Rectal smooth muscle tissue (tissue), 1 donor: ENCODE measurements around the gene CCDC154.
"Not testable (repeated sequence)": the region's sequence is repeated elsewhere in the genome, so short reads cannot be mapped to it uniquely, and the experiment has no call there.

Experiments used
- H3K27ac ChIP-seq: one replicate; pipeline ENCODE4 v1.7.0; 2013; ENCODE audit warnings: low read depth, low read length, inconsistent platforms
- H3K27me3 ChIP-seq: one replicate; pipeline ENCODE4 v1.7.0; 2013; ENCODE audit warnings: low read length; ENCODE audit not compliant: control insufficient read depth, insufficient read depth
- H3K36me3 ChIP-seq: one replicate; pipeline ENCODE4 v1.7.0; 2013; ENCODE audit warnings: low read length; ENCODE audit not compliant: control insufficient read depth, insufficient read depth
- H3K4me1 ChIP-seq: one replicate; pipeline ENCODE4 v1.7.0; 2013; ENCODE audit warnings: low read length; ENCODE audit not compliant: control insufficient read depth, insufficient read depth
- H3K4me3 ChIP-seq: one replicate; pipeline ENCODE4 v1.7.0; 2013; ENCODE audit warnings: low read length
- H3K9ac ChIP-seq: one replicate; pipeline ENCODE4 v1.7.0; 2013; ENCODE audit warnings: low read length

The CCDC154 gene

DNA sequence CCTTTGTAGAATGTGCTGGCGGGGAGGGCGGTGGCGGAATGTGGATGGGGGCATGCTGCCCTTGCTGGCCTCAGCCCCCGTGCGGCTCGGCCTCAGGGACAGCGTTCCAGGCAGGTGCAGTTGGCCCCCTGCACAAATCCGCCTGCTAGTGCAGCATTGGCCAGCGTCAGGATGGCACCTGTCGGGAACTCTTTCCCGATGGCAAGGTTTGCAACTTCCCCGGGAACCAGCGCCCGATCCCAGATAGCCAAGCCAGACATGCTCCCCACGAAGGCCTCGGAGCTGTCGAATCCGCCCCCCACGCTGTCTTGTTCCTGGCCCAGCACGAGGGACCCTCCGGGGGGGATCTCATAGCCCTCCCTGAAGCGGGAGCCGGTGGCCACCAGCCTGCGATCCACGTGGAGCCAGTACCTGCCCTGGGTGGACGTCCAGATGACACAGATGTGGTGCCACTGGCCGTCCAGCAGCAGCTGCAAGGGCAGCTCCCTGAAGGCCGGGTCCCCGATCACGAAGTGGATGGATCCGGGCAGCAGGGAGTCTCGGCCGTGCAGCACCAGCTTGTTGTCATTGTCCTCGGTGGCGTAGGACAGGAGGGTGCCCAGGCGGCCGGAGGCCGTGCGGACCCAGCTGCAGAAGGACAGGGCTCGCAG is 41.6 kb upstream of the CCDC154 start:
- H3K4me1 ChIP-seq: no peaks in the 10 kb centered on the region
- no peaks in the 10 kb centered on the region for H3K36me3 ChIP-seq
- peaks cover 4% of the 10 kb centered on the region for H3K27me3 ChIP-seq
- no peak overlapping the region for H3K4me3 ChIP-seq
- no peak overlapping the region for H3K9ac ChIP-seq
- H3K27ac ChIP-seq: no peak overlapping the region

DNA sequence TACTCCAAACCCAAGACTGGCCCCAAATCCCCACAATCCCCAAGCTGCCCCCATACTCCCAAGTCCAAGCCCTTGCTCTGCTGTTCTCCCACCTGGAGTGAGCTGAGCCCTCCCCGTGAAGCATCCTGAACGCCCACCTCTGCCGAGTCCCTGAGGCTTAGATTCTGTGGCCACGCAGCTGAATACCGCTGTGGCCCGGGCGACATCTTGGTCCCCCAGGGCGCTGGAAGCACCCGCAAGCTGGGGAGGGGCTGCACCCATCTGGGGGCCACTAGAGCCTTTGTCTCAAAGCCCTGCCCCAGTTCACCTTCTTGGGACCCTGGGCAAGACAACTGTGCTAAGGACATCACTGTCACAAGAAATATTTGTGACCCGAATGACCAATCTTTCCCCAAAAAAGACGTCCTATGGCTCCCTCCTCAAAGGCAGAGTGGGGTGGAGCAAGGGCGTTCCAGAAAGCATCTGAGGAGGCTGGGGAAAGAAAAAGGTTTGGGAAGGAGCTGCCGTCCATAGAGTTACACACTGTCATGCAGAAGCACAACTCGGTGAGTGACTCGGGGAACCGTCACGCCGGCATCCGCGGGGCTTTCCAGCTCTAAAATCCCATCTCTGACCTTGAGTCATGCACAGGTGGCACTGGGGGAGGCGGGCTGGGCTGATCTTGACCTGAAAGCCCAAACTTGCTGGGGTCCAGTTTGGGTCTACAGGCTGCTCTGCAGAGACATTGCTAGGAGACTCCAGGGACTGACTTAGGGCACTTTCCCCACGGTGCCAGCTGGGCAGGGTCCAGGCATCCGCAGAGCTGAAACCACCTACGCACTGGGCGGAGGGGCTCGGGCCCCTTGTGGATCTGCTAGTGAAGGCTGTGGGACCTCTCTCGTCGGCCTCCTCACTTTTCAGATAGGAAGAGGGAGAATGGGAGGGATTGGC is 37.8 kb upstream of the CCDC154 start:
- Histone ChIP-seq H3K27ac (no peak overlapping the region), H3K4me1 (no peaks in the 10 kb centered on the region), H3K27me3 (peaks cover 4% of the 10 kb centered on the region), H3K4me3 (no peak overlapping the region), H3K9ac (no peak overlapping the region), H3K36me3 (no peaks in the 10 kb centered on the region)

DNA sequence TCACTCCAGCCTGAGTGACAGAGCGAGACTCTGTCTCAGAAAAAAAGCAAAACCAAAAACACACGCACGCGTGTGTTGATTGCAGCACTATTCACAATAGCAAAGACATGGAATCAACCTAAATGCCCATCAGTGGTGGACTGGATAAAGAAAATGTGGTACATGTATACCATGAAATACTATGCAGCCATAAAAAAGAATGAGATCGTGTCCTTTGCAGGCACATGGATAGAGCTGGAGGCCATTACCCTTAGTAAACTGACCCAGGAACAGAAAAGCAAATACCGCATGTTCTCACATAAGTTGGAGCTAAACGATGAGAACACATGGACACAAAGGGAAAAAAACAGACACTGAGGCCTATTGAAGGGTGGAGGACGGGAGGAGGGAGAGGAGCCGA is 34.6 kb upstream of the CCDC154 start:
- not testable (repeated sequence) for H3K27ac ChIP-seq, H3K4me1 ChIP-seq, H3K9ac ChIP-seq, H3K4me3 ChIP-seq, H3K36me3 ChIP-seq, H3K27me3 ChIP-seq

DNA sequence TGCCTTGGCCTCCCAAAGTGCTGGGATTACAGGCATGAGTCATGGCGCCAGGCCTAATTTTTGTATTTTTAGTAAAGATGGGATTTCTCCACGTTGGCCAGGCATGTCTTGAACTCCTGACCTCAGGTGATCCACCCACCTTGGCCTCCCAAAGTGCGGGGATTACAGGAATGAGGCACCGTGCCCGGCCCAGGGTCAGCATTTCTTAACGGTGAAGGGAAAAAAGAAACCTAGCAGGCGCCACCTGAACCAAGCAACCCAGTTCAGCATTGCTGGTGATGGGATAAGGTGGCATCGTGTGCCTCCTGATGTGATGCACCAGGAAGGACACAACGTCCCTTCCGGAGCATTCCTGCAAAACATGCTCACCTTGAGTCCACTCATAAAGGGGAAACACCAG is 32.7 kb upstream of the CCDC154 start:
- no peaks in the 10 kb centered on the region for H3K36me3 ChIP-seq
- H3K4me1 ChIP-seq: peaks cover 8% of the 10 kb centered on the region
- H3K4me3 ChIP-seq: no peak overlapping the region
- no peak overlapping the region for H3K27ac ChIP-seq
- H3K27me3 ChIP-seq: no peaks in the 10 kb centered on the region
- H3K9ac ChIP-seq: no peak overlapping the region

DNA sequence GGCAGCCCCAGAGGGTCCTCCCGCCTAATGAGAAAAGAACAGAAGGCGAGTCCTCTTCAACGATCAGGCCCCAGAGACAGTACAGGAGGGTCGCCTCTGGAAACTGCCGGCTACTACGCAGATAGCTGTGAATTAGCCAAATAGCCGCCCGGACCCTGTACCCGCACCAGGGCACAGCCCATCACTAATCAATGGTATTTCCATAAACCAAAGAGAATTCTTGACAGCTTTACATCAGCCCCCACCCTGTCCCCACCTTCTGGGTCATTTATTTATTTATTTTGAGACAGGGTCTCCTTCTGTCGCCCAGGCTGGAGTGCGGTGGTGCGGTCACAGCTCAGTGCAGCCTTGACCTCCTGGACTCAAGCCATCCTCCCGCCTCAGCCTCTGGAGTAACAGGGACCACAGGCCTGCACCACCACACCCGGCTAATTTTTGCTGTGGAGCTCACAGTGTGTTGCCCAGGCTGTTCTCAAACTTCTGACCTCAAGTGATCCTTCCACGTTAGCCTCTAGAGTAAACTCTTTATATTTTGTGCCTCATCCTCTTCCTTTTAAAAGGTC is 31.3 kb upstream of the CCDC154 start:
- H3K27me3 ChIP-seq: no peaks in the 10 kb centered on the region
- H3K4me1 ChIP-seq: peaks cover 8% of the 10 kb centered on the region
- H3K36me3 ChIP-seq: no peaks in the 10 kb centered on the region
- H3K4me3 ChIP-seq: peak overlapping the region; percentile 71
- H3K9ac ChIP-seq: peak overlapping the region; percentile 76
- peak overlapping the region; percentile 92 for H3K27ac ChIP-seq

DNA sequence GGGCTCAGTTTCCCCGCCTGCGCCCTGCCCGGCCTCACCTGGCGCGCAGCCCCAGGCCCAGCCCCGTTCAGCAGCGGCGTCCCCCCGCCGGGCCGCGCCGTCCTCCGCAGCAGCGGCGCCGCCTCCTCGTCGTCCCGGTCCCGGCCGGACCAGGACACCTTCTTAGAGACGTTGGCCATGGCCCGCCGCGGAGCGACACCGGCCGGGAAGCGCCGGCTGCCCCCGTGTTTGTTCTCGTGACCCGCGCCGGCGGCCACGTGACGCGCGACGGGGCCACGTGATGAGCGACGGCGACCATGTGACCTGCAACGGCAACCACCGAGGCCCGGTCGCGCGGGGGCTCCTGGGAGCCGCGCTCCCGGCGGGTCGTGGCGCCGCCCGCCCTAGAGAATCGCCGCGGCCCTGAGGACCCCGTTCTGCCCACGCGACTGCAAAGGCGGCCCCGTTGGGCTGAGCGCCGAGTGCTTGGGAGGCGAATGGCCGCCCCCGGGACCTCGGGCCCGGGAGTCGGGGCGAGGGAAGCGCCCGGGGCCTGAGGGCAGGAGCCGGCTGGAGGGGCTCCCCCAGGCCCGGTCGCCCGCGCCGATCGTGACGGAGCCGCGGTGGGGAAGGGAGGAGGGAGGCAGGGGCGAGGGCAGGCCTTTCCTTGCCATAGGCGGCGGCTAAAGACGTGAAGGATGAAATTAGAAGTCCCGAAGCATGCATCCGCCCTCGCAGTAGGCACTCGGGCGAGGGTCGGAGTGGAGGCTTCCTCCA is 30.6 kb upstream of the CCDC154 start, which contains the start of gene CLCN7:
TSS of gene CLCN7 (minus strand) at position 233 of the 756 bp plus-strand sequence. CDS start at position 179, 54 bp downstream.
- Histone ChIP-seq H3K36me3 (no peaks in the 10 kb centered on the region), H3K27me3 (no peaks in the 10 kb centered on the region), H3K4me1 (peaks cover 8% of the 10 kb centered on the region), H3K27ac (peak within 1 kb of the TSS; percentile 92), H3K9ac (peak within 1 kb of the TSS; percentile 76), H3K4me3 (peak within 1 kb of the TSS; percentile 71)

DNA sequence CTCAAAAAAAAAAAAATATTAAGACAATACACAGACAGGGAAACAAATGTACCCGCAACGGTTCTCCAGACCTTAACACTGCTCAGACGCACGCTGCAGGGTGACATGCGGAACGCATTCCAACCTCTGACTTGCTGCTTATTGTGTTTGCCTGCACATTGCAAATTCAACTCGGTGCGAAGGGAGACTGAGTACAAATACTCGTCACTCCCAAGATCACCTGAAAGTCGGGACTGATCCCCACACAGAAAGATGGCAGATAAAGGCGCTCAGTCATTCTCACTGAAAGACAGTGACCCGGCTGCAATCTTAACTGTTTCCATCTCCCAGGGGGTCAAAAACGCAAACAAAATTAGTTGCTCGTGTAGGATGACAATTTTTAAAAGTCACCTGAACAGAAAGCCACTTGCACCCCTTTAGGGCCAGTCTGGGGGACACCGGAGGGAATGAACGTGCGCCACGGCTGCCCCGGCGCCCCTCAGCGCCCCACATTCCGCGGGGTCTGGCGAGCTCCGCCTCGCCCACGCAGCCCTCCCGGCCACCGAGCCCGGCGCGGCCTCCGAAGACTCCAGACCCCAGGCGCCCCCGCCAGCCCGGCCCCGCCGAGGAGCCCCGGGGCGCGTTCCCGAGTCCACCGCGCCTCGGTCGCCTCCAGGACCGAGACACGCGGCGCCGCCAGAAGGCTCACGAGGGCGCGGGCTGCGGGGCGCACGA is 29.9 kb upstream of the CCDC154 start:
- peak overlapping the region; percentile 60 for H3K9ac ChIP-seq
- peak overlapping the region; percentile 92 for H3K27ac ChIP-seq
- peaks cover 8% of the 10 kb centered on the region for H3K4me1 ChIP-seq

DNA sequence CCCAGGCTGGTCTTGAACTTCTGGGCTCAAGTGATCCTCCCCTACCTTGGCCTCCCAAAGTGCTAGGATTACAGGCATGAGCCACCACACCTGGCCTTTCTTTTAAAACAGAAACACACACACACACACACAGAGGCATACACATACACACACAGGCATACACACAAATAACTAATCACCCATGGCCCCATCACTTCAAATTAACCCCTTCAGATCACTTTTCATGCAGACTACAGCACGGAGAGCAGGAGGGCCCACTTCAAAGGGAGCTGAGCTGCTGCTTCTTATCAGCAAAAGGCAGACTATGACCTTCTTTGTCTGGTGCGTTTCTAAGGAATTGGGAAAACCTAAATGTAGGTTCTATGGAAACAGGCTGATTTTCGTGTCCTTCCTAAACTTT is 28.6 kb upstream of the CCDC154 start:
- Histone ChIP-seq H3K27ac (no peak overlapping the region), H3K4me1 (peaks cover 8% of the 10 kb centered on the region), H3K4me3 (no peak overlapping the region), H3K9ac (no peak overlapping the region), H3K36me3 (no peaks in the 10 kb centered on the region), H3K27me3 (no peaks in the 10 kb centered on the region)

More for the DNA sequence above, 29.9 kb upstream of the CCDC154 start:
- peak overlapping the region; percentile 71 for H3K4me3 ChIP-seq
- H3K27me3 ChIP-seq: no peaks in the 10 kb centered on the region
- H3K36me3 ChIP-seq: no peaks in the 10 kb centered on the region

DNA sequence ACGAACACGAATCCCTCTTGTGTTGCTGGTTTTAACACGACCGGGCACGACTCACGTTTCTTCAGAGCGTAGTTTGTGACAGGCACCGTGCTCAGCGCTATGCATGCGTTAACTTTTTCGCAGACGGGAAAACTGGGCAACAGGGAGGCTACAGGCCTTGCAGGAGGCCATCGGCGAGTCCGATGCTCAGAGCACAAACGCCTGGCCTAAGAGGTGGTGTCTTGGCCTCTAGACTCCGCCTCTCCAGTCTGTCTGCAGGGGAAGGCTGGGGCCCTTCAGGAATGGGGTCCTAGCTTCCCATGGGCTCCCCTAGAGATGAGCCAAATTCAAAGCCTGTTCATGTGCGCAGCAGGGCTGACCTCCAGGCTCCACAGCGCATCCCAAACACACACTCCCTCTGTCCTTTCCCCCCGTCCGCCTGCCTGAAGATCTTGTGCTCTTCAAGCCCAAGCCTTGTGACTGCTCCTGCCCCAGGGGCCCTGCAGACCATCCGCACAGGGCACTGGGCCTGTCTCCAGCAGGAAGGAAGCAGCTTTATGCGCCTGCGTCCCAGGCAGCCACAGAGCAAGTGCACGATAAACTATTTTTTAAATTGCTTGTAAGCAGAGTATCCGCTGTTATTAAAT is 27.3 kb upstream of the CCDC154 start:
- no peak overlapping the region for H3K4me3 ChIP-seq
- H3K9ac ChIP-seq: no peak overlapping the region
- H3K4me1 ChIP-seq: peaks cover 8% of the 10 kb centered on the region
- no peaks in the 10 kb centered on the region for H3K36me3 ChIP-seq
- no peaks in the 10 kb centered on the region for H3K27me3 ChIP-seq
- no peak overlapping the region for H3K27ac ChIP-seq

DNA sequence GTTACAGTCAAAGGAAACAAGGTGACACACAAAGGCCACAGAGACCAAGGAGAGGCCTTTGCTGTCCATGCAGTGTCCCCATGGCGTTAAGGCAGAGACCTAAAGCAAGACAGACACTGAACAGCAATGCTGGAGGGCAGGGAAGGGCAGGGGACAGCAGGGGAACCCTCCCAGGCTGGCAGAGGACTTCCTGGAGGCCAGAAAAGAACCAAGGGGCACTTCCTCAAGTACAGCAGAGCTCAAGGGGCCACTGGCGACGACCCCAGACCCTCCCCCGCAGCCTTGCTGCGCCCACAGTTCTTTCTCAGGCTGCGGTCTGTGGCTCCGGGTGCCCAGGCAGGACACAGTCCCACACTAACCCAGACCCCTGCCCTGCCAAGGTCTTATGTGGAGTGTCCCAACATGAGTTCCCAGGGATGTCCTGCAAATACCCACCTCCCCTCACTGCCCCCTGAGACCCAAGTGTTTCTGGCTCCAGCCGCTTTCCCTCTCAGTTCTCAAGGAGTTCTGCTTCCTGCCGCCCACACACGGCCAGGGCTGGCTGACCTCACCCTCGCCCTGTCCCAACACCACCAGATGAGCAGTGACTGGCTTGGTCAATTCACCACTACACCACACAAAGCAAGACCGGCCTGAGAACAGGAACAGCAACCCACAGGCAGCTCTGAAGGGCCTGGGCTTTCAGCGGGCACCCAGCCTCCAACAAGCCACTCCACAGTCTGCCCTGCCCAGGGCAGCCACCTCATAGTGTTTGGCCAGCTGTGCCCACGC is 26.3 kb upstream of the CCDC154 start:
- Histone ChIP-seq H3K27ac (no peak overlapping the region), H3K36me3 (no peaks in the 10 kb centered on the region), H3K4me1 (peaks cover 6% of the 10 kb centered on the region), H3K27me3 (no peaks in the 10 kb centered on the region), H3K4me3 (no peak overlapping the region), H3K9ac (no peak overlapping the region)

DNA sequence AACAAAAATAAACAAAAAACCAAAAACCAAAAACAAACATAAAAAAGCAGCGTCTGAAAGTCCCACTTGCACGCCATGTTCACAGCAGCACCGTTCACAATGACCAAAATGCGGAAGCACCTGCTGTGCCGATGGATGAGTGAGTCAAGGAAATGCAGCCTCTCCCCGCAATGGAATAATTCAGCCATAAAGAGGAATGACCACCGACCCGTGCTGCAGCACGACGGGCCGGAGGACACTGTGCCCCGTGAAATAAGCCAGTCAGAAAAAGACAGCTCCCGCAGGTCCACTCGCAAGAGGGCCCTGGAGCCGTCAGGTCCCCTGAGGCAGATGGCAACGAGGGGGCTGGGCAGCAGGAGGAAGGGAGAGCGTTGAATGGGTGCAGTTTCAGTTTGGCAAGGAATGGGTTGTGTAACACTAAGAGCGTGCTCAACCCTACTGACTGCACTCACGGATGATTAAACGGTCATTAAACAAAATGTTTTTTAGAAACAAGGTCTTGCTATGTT is 25.4 kb upstream of the CCDC154 start:
- no peak overlapping the region for H3K4me3 ChIP-seq
- H3K36me3 ChIP-seq: no peaks in the 10 kb centered on the region
- no peak overlapping the region for H3K9ac ChIP-seq
- peaks cover 4% of the 10 kb centered on the region for H3K4me1 ChIP-seq
- no peaks in the 10 kb centered on the region for H3K27me3 ChIP-seq
- H3K27ac ChIP-seq: no peak overlapping the region
